HG02884 (cell line): ENCODE measurements around the gene KRT33A.
"Not testable (repeated sequence)": the region's sequence is repeated elsewhere in the genome, so short reads cannot be mapped to it uniquely, and the experiment has no call there.

Experiments
- ATAC-seq: cut with Tn5 transposase; IDR thresholded peaks from one replicate; pipeline ENCODE4 v1.9.1; 2021; ENCODE audit warnings: mild to moderate bottlenecking, moderate library complexity; ENCODE audit not compliant: unreplicated experiment

Gene KRT33A

DNA sequence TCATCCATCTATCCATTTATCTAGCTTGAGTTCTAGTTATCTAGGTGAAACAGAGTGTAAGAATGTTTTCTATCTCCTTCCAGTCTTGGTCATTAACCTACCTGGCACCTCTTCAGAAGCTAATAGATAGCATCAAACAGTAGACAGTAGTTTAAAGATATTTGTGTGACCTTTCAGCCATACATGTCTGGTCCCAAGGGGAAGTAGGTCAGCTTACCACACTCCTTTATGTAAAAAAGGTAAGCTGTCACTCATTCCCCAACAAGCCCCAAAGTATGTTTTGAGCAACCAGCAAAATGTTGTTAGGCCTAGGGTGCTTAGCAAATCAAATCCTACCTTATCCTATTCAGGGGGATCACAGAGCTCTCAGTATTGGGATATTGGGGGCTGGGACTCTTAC lies 15.4 kb upstream of the KRT33A start:
- no peak for ATAC-seq

DNA sequence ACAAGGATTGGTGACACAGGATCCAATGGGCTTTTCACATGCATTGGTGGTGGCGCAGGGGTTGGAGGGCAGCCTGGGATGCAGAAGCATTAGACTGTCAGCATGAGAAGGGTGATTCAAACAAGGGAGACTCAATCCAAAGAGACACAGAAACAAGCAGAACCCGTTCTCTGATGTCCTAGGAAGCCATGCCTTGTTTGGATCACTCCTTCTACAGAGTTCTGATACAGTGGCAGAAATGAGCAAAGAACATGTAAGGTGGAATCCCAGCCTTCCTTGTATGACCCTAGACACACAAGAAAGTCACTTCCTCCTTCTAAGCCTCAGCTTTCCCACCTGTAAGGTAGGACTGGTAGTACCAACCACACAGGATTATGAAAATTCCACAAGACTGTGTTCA lies 13.3 kb upstream of the KRT33A start:
- no peak for ATAC-seq

DNA sequence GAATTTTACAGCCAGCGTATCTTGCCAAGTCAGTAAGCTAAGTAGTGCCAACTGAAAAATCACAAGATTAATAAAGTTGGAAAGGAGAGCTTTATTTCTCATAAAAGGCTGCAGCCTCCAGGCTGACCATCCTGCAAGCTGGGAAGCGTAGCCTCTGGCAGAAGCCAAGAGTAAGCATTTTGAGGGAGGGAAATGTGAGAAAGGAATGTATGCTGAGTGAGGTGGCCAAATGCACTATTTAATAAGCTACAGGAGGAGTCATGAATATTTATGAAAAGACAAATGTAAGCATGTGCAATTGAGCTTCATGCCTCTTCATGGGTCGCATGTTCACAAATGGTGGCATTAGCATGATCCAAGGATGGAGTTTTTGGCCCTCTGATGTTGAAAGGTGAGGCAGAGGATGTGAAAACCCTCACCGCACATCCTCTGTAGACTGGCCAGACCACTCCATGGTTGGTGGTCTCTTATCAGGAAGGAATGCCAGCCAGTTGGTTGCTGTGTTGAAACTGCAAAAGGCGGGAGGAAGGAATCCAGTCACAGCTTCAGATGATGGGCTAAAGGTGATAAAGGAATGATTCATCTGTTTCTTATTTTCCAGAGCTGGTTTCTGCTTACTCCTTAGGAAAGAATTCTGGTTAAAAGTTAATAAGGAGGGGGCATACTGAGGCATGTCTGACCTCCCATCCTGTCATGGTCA lies 9.8 kb upstream of the KRT33A start:
- no peak for ATAC-seq

DNA sequence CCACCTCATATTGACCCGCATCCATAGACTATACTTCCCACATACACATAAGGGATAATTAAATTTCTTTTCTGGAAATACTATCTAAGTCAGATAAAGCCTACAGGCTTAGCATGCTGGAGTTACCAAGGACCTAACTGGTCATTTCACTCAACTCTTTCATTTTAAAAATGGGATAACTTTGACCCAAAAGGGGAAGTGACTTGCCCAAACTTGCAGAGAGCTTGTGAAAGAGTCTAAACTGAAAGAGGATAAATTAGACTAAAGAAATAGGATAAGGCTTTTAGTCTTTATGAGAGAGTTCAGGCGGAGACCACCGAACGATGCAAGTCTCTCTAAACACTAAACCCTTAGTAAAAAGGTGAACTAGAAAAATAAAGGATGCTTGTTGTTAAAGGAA lies 3.9 kb upstream of the KRT33A start:
- ATAC-seq: no peak

GRCh38 chr17:41352597-41353366 lies 2.2 kb upstream of the KRT33A start:
- no peak for ATAC-seq

GRCh38 chr17:41351177-41351576 lies 549 bp upstream of the KRT33A start:
- no peak for ATAC-seq

DNA sequence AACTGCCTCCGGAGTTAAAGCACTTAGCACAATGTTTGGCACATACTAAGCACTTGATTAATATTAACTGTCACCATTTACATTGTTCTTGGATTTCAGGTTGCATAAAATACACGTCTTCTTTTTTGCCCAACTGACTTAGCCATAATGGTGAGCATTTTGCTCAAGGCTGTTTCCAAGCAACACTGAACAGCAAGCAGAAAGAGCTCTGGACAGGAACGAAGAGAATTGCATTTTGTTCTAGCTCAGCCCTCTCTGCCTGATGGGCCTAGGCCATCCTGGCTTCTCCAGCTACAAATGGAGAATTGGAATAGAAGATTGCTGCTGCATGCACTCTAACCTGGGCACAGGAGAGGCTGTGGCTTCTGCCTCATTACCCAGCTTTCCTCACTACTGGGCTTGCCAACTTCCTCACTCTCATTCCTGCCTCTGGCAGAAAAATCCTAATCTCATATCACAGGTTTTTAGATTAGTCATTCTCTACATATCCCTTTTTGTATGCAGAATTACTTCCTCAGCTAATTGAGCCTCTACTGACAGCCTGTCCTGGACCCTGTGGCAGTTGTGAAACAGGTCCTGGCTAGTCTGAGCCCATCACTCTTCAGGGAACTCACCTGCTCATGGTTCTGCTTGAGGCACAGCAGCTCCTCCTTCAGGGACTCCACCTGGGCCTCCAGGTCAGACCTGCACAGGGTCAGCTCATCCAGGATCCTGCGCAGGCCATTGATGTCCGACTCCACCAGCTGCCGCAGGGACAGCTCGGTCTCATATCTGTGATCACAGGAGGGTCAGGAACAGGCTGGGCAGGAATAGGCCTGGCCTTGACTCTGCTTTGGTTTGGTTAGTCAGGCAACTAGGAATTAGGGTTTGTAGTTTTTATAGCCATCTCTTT lies 2.5 kb downstream of the KRT33A start:
- ATAC-seq: no peak

- not testable (repeated sequence) for ATAC-seq
Measured at GRCh38 chr17:41346421-41346820, 4.2 kb downstream of the KRT33A start.

GRCh38 chr17:41345992-41346391 lies 4.6 kb downstream of the KRT33A start:
- ATAC-seq: no peak

DNA sequence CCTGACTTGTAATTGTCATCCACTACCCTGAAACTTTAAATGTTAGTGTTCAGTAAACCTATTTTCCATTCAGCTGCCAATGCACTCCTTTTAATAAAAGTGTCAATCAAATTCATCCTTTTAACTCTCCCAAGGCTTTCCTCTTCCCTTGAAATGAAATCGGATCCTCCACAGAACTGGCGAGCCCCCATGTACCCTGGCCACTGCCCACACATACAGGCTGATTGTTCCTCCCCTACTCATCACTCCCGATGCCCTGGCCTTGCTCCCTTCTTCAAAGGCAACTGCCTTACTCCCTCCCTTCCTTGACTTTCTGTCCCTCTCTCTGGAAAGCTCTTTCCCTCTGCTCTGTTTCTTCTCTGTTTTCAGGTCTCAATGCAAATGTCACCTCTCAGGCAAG lies 7.6 kb downstream of the KRT33A start:
- ATAC-seq: no peak

DNA sequence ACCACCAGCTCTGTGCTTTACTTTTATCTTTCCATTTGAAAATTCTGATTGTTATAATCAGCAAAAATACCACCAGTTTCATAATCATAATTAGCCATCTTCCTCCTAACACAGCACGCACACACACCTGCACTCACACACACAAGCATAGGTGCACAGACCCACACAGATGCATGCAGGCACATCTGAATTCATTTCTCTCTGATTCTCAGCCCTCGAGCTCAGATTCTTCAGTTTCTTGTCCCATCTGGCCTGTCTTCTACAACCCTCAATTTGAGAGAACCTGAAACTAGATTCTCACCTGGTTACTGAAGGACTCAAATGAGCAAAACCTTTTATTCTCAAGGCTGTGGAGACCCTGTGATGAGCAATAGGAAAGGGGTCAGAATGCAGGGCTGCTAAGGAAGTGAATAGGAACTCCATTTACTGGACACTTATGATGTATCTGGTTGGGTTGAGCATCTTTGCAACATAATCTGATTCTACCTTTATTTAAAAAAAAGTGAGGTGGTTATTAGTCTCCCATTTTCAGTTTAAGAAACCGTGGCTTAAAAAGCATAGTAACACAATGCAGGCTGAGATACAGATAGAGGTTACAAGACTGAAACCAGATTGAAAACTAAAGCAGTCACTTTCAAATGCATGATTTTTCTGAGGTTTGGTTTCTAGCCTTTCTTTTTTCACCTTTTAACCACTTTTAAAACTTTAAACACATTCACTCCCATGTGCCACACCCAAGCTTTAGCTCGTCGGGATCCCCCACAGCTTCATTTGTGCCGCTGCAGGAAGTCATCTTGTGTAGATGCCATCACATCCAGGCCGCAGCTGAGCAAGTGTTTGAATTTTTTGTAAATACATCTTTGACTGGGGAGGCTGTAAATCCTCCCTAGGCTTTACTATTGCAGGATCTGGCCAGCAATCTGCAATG lies 9.4 kb downstream of the KRT33A start:
- ATAC-seq: no peak

DNA sequence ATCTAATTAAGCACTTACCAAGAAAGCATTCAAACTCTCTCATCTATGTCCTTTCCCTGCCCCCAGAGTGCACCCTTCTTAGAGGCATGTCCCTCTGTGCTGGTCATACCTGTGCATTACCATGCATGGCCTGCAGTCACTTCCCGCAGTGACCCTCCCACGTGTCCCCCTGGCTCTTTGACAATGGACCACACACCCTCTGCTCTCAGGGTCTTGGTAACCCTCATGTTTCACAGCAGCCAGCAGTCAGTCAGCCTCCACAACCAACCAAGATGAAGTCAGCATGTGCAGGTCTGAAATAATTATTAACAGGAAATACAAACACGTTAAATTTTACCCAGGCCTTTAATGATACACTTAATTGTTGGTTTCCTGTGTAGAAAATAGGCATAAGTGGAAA lies 10.1 kb downstream of the KRT33A start:
- no peak for ATAC-seq

GRCh38 chr17:41339571-41340172 lies 11.0 kb downstream of the KRT33A start:
- no peak for ATAC-seq

DNA sequence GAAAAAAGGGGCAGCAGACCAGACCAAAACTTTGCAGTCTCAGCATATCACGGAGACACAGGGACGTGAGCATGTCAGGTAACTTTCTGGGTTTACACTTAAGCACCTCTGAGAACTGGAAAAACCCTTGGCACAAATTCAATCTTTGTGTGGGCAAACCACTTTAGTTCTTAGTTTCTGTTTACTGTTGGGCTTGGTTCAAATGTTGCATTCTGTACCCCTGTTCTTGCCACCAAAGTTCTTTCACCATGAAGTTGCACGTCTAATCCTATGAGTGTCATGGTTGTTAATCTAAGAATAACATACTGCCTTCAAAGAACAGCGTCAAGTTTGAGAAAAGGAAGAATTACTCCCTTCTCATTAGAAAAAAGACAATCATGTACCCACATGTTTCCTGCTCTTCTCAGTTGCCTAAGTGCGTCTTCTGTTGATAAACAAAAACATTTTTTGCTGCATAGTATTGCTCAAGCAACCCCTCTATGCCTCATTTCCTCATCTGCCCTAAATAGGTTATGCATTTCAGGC lies 11.6 kb downstream of the KRT33A start:
- no peak for ATAC-seq

DNA sequence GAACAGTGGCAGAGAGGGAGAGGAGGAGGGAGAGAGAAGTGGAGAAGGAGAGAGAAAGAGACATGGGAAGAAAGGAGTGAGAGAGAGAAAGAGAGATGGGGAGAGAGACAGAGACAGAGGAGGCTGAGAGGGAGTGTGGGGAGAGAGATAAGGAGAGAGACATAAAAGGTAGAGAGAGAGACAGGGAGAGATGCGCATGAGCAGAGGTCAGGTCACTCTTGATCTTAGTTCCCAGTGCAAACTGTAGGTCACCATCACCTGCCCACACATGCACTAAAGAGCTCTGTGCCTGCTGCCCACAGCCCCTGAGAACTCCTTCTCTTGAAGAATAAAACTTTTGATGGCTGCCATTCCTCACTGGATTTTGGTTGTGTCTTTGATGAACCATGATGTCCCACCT lies 14.9 kb downstream of the KRT33A start:
- ATAC-seq: no peak

DNA sequence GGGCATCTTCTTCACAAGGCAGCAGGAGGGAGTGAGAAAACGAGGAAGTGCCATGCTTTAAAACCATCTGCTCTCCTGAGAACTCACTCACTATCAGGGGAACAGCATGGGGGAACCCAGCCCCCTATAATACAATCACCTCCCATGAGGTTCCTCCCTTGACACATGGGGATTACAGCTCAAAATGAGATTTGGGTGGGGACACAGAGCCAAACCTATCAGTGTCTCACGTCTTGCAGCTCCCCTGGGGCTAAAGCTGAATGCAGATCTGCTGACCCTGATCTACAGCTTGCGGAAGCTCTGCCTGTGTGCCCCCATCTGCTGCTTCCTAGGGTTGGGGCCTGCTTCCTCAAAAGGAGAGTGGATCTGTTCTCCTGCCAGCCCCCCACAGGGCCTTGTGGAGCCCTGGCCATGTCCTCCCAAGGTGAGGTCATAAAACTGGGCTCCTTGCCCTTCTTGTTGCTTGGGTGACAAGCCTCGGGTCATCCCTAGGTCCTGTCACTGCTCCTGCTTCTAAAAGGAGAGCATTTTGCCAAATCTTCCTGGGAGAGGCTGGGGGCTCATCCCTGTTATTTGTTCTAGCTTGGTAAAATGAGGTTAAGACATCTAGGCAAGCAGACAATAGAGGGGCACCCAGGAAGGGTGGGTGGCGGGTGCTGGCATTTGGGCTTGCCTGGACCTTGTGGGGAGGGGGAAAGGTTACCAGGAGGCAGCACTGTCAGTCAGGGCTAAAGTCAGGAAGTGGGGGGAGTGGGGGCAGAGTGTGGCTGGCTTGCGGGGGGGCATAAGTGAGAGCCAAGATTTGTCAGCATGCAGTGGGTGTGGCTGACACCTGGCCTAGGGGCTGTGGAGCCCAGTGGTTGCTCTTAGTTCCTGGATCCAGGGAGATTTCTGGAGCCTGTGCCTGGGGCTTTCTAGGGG lies 16.0 kb downstream of the KRT33A start:
- ATAC-seq: no peak

DNA sequence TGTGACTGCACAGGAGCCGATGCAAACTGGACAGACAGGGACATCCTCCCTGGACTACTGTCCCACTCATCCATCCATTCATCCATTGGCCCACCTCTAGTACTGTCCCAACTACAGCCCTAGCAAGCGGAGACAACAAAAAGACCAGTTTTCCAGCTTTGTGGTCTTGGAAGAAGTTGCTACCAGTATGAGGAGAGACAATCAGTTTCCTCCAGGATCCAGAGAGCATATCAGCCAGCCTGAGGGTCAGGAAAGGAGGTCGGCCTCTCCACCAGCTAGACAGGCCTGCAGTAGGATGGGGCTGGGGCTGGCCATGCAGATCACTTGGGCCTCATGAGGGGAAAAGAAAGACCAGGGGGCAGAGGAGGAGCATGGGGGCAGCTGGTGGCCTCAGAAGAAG lies 16.8 kb downstream of the KRT33A start:
- no peak for ATAC-seq

GRCh38 chr17:41333098-41333497 lies 17.5 kb downstream of the KRT33A start:
- ATAC-seq: no peak

GRCh38 chr17:41332239-41332638 lies 18.4 kb downstream of the KRT33A start:
- ATAC-seq: no peak
